ENCODE data around the gene CCDC127.

DNA sequence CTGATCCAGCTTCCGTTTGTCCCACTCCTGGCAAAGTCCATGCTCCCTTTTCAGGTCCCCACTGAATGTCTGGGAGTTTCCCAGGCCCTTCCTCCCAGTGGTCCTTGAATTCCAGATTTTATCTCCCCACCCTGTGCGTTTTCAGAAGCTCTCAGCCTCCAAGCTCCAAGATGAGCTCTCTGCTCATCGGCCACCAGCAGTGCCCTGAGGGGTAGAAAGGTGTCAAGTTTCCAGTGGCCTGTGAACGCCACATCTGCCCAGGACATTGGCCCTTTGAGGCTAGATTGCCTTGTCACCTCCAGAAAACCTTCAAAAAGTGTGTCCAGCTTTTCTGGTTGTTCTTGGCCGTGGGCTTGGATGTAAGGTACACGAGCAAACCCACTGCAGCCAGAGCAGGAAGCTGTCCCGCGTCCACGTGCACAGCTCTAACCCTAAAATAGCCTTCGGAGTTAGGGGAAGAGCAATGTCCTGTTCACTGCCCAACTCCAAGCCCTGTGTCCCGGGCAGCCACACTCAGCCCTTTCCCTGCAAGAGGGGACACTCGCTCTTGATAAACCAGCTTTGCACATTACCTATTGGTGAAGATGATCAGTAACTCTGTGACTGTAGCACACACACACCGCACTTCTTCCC is 37.6 kb downstream of the CCDC127 start:
- no peak for TF ChIP-seq CTCF (IDR thresholded peaks at IDR 0.05 in 8 of 11, conservative IDR thresholded peaks at IDR 0.05 in 3 of 11)
- TF ChIP-seq POLR2A (IDR thresholded peaks at IDR 0.05): no peak

Measured in spleen (tissue), 7 donors.